HG03039 (cell line): ENCODE measurements around the gene MARK4.
"Not testable (repeated sequence)": the region's sequence is repeated elsewhere in the genome, so short reads cannot be mapped to it uniquely, and the experiment has no call there.

Experiments used
- ATAC-seq: cut with Tn5 transposase; IDR thresholded peaks from one replicate; pipeline ENCODE4 v1.9.1; 2021; ENCODE audit warnings: mild to moderate bottlenecking, moderate library complexity; ENCODE audit not compliant: unreplicated experiment

MARK4 gene

GRCh38 chr19:45304141-45304926, 53.3 kb downstream of the MARK4 start:
- no peak for ATAC-seq

GRCh38 chr19:45305007-45305406, 53.9 kb downstream of the MARK4 start:
- ATAC-seq, result no peak

- no peak for ATAC-seq
Observed at GRCh38 chr19:45305421-45305820, 54.4 kb downstream of the MARK4 start.

GRCh38 chr19:45306040-45306439, 55.0 kb downstream of the MARK4 start:
- no peak for ATAC-seq

GRCh38 chr19:45306518-45307027, 55.5 kb downstream of the MARK4 start:
- ATAC-seq, result no peak

GRCh38 chr19:45307361-45307760, 56.3 kb downstream of the MARK4 start:
- ATAC-seq, result no peak

GRCh38 chr19:45309322-45309721, 58.3 kb downstream of the MARK4 start:
- not testable (repeated sequence) for ATAC-seq

- no peak for ATAC-seq
Observed at GRCh38 chr19:45311621-45312020, 60.5 kb downstream of the MARK4 start.

GRCh38 chr19:45312285-45312684, 61.2 kb downstream of the MARK4 start:
- not testable (repeated sequence) for ATAC-seq

- no peak for ATAC-seq
Observed at GRCh38 chr19:45314708-45315245, 63.7 kb downstream of the MARK4 start.

- ATAC-seq, result no peak
Observed at GRCh38 chr19:45315304-45315703, 64.2 kb downstream of the MARK4 start.

GRCh38 chr19:45320997-45321775, 70.1 kb downstream of the MARK4 start:
- ATAC-seq, result no peak

- no peak for ATAC-seq
Observed at GRCh38 chr19:45321848-45322247, 70.8 kb downstream of the MARK4 start.

GRCh38 chr19:45322311-45322710, 71.2 kb downstream of the MARK4 start:
- no peak for ATAC-seq

- no peak for ATAC-seq
Observed at GRCh38 chr19:45322744-45323281, 71.7 kb downstream of the MARK4 start, which contains the start of gene CKM. Gene CKM, minus strand, starts transcription at chr19:45322875. Its CDS starts 3,162 bp downstream, at chr19:45319713.

GRCh38 chr19:45323671-45324081, 72.6 kb downstream of the MARK4 start:
- no peak for ATAC-seq

GRCh38 chr19:45324349-45324907, 73.4 kb downstream of the MARK4 start:
- no peak for ATAC-seq

GRCh38 chr19:45327404-45328143, 76.5 kb downstream of the MARK4 start:
- ATAC-seq, result no peak

- no peak for ATAC-seq
Observed at GRCh38 chr19:45331411-45331810, 80.3 kb downstream of the MARK4 start.

- ATAC-seq, result no peak
Observed at GRCh38 chr19:45333609-45334303, 82.7 kb downstream of the MARK4 start.
